HCT116 (cell line): Measurements from ENCODE around the gene NENF. TPM values are rescaled to one million over a fixed set of nuclear protein-coding genes. Genes with fewer than 3 reads are reported as not detected.

Experiments used
- ATAC-seq: fragments of 200-7000 bp; cut with Tn5 transposase; 2 replicates; pipeline ENCODE4 v1.9.1; 2020; ENCODE audit warnings: mild to moderate bottlenecking, moderate library complexity
- BruUV-seq: library from RNA; stranded (reverse); fragments of 400-500 nt; replicated peaks from 2 replicates; lab custom pipeline; 2021; lab: Mats Ljungman, UMichigan
- CTCF ChIA-PET: fragments of 300-600 bp; sonication (Branson Sonifier 250); formaldehyde crosslinking; loops from one replicate; lab custom pipeline; 2021; ENCODE audit warnings: antibody characterized with exemption; lab: Charles Lee
- POLR2A ChIA-PET: fragments of 300-600, 350-600 bp; sonication (Branson Sonifier 250); formaldehyde crosslinking; loops from one replicate; lab custom pipeline; 2021; ENCODE audit warnings: antibody characterized with exemption; lab: Charles Lee
- RAD21 ChIA-PET, 2 experiments: fragments of 300-600 bp; sonication (Branson Sonifier 250); formaldehyde crosslinking; loops; one replicate each; lab custom pipeline; 2023; ENCODE audit warnings: low total read pairs in 2 of 2; ENCODE audit not compliant: uncharacterized antibody in 2 of 2, unreplicated experiment in 2 of 2, low non-redundant PET in 1 of 2; lab: Charles Lee
- DNase-seq: peaks from one replicate; pipeline ENCODE4 v3.0.0-alpha.2; 2010; ENCODE audit warnings: low read depth, low spot score
- H2AFZ ChIP-seq: fragments of 200-600 bp; shearing (Covaris generic), sonication (generic); 2 replicates; pipeline ENCODE4 v1.6.1; 2017; ENCODE audit warnings: low read depth, mixed run types, mixed read lengths, antibody characterized with exemption, low read length; ENCODE audit not compliant: poor library complexity, severe bottlenecking
- H3K27ac ChIP-seq: 2 replicates; pipeline ENCODE4 v1.5.1; 2012; ENCODE audit warnings: low read depth, low read length
- H3K27me3 ChIP-seq: fragments of 200-600 bp; sonication (generic); 2 replicates; pipeline ENCODE4 v1.6.1; 2016; ENCODE audit warnings: mixed run types, low read length, mixed read lengths; ENCODE audit not compliant: insufficient read depth
- H3K36me3 ChIP-seq, 2 experiments: fragments of 200-500 bp in 1 of 2; fragments of 200-600 bp in 1 of 2; sonication (Bioruptor generic) in 1 of 2; sonication (generic) in 1 of 2; 2 replicates each; pipeline versions ENCODE4 v1.5.1 to v1.6.1; 2014 to 2016; ENCODE audit warnings: low read length in 2 of 2, inconsistent platforms in 1 of 2, mixed read lengths in 1 of 2, mixed run types in 1 of 2; ENCODE audit not compliant: insufficient read depth in 2 of 2, control insufficient read depth in 1 of 2
- H3K4me1 ChIP-seq, 2 experiments: fragments of 200-600 bp in 1 of 2; sonication (generic) in 1 of 2; 2 replicates each; pipeline versions ENCODE4 v1.5.1 to v1.6.1; 2012 to 2017; ENCODE audit warnings: low read length in 2 of 2, inconsistent platforms in 1 of 2, mild to moderate bottlenecking in 1 of 2, mixed read lengths in 1 of 2, mixed run types in 1 of 2, moderate library complexity in 1 of 2; ENCODE audit not compliant: insufficient read depth in 2 of 2, control insufficient read depth in 1 of 2
- H3K4me2 ChIP-seq: fragments of 200-600 bp; sonication (generic); 2 replicates; pipeline ENCODE4 v1.6.1; 2017; ENCODE audit warnings: mixed run types, low read length, mixed read lengths
- H3K4me3 ChIP-seq, 2 experiments: fragments of 200-600 bp in 1 of 2; sonication (generic) in 1 of 2; replicated peaks in 1 of 2; 2 replicates each; pipeline ENCODE4 v1.5.1; 2011 to 2016; ENCODE audit warnings: low read length in 2 of 2, control low read depth in 1 of 2, low read depth in 1 of 2, mild to moderate bottlenecking in 1 of 2, mixed read lengths in 1 of 2, mixed run types in 1 of 2
- H3K79me2 ChIP-seq: fragments of 200-600 bp; sonication (generic); 2 replicates; pipeline ENCODE4 v1.6.1; 2017; ENCODE audit warnings: mild to moderate bottlenecking, mixed run types, low read length, moderate library complexity, mixed read lengths; ENCODE audit not compliant: insufficient read depth
- H3K9ac ChIP-seq: fragments of 200-600 bp; sonication (generic); 2 replicates; pipeline ENCODE4 v1.6.1; 2016; ENCODE audit warnings: low read length, mixed read lengths
- H3K9me2 ChIP-seq: fragments of 200-600 bp; sonication (generic), shearing (Covaris generic); 2 replicates; pipeline ENCODE4 v1.6.1; 2017; ENCODE audit warnings: mixed run types, mild to moderate bottlenecking, moderate library complexity; ENCODE audit not compliant: insufficient read depth
- H3K9me3 ChIP-seq, 2 experiments: fragments of 200-500 bp in 1 of 2; fragments of 200-600 bp in 1 of 2; sonication (Bioruptor generic) in 1 of 2; sonication (generic) in 1 of 2; 2 replicates each; pipeline ENCODE4 v1.6.1; 2014 to 2017; ENCODE audit warnings: low read length in 2 of 2, mixed read lengths in 2 of 2, inconsistent platforms in 1 of 2, low read depth in 1 of 2, mild to moderate bottlenecking in 1 of 2, mixed run types in 1 of 2, moderate library complexity in 1 of 2; ENCODE audit not compliant: control insufficient read depth in 1 of 2, insufficient read depth in 1 of 2
- H4K20me1 ChIP-seq: fragments of 200-600 bp; sonication (generic), shearing (Covaris generic); 2 replicates; pipeline ENCODE4 v1.6.1; 2017; ENCODE audit warnings: mixed run types, mild to moderate bottlenecking, moderate library complexity; ENCODE audit not compliant: insufficient read depth
- CBX3 ChIP-seq: IDR thresholded peaks from 2 replicates; pipeline ENCODE4 v1.6.1; 2012; ENCODE audit warnings: low read depth
- CTCF ChIP-seq, 3 experiments: fragments of 200-600 bp in 1 of 3; sonication (generic) in 1 of 3; IDR thresholded peaks in 2 of 3; conservative IDR thresholded peaks in 1 of 3; 2 replicates each; pipeline ENCODE4 v1.5.1; 2012 to 2017; ENCODE audit warnings: low read depth in 2 of 3, low read length in 2 of 3, antibody characterized with exemption in 1 of 3, borderline replicate concordance in 1 of 3, control low read depth in 1 of 3, mild to moderate bottlenecking in 1 of 3, mixed read lengths in 1 of 3, mixed run types in 1 of 3, moderate library complexity in 1 of 3; ENCODE audit not compliant: insufficient read depth in 1 of 3
- EGR1 ChIP-seq: IDR thresholded peaks from 2 replicates; pipeline ENCODE4 v1.6.1; 2012; ENCODE audit warnings: low read depth
- ELF1 ChIP-seq: IDR thresholded peaks from 2 replicates; pipeline ENCODE4 v1.6.1; 2012; ENCODE audit warnings: low read depth, borderline replicate concordance
- EZH2phosphoT487 ChIP-seq: fragments of 200-600 bp; IDR thresholded peaks from 2 replicates; pipeline ENCODE4 v1.6.1; 2018; ENCODE audit warnings: antibody characterized with exemption, borderline replicate concordance
- JUND ChIP-seq: IDR thresholded peaks from 2 replicates; pipeline ENCODE4 v1.6.1; 2012
- MAX ChIP-seq: IDR thresholded peaks from 2 replicates; pipeline ENCODE4 v1.6.1; 2012
- POLR2A ChIP-seq: IDR thresholded peaks from 2 replicates; pipeline ENCODE4 v1.7.0; 2011; ENCODE audit warnings: borderline replicate concordance; ENCODE audit not compliant: insufficient read depth, insufficient read length; ENCODE audit errors: extremely low read depth
- POLR2AphosphoS5 ChIP-seq: IDR thresholded peaks from 2 replicates; pipeline ENCODE4 v1.6.1; 2011; ENCODE audit warnings: mild to moderate bottlenecking, low read depth, low read length, moderate library complexity
- REST ChIP-seq: IDR thresholded peaks from 2 replicates; pipeline ENCODE4 v1.6.1; 2012; ENCODE audit warnings: low read depth
- SIN3A ChIP-seq: IDR thresholded peaks from 2 replicates; pipeline ENCODE4 v1.6.1; 2012; ENCODE audit warnings: low read depth
- SRF ChIP-seq: IDR thresholded peaks from 2 replicates; pipeline ENCODE4 v1.6.1; 2012; ENCODE audit warnings: low read depth
- YY1 ChIP-seq: IDR thresholded peaks from 2 replicates; pipeline ENCODE4 v1.6.1; 2011; ENCODE audit warnings: low read length, low read depth, moderate library complexity, mild to moderate bottlenecking; ENCODE audit not compliant: insufficient replicate concordance; ENCODE audit errors: extremely low read depth
- ZFX ChIP-seq: fragments of 450-650 bp; IDR thresholded peaks from 2 replicates; pipeline ENCODE4 v1.6.1; 2017
- intact Hi-C: fragments of 100-400 bp; cut with micrococcal nuclease; formaldehyde crosslinking; loops from 2 replicates; pipeline ENCODE4 v1.10.0; 2022
- total RNA-seq: library from RNA; stranded (reverse); gene quantifications from one replicate; pipeline ENCODE4 v1.2.1, GENCODE V29; 2021; ENCODE audit not compliant: unreplicated experiment

NENF gene
- total RNA-seq, 1 experiment from 2014 or later: 78.4 TPM

- no TSS peak for BruUV-seq
- Histone ChIP-seq H3K4me3 (no peak overlapping the region), H3K4me1 (peaks cover 5 to 31% of the 10 kb centered on the region in 2 experiments; a peak in 3 of 4 replicates), H3K9ac (no peak overlapping the region), H3K79me2 (peaks cover 29% of the 10 kb centered on the region), H3K27ac (no peak overlapping the region), H3K4me2 (peak overlapping the region; percentile 93; the same call in 1 of the 2 replicates), H3K27me3 (no peaks in the 10 kb centered on the region), H3K9me2 (no peaks in the 10 kb centered on the region), H4K20me1 (no peaks in the 10 kb centered on the region), H3K36me3 (no peaks in the 10 kb centered on the region), H2AFZ (no peak overlapping the region), H3K9me3 (no peaks in the 10 kb centered on the region)
- DNase-seq (no peak), ATAC-seq (no peak)
- intact Hi-C loops: no loop called here
- ChIA-PET POLR2A (no interaction called here), CTCF (interaction anchor here (1.7 kb wide), 1 partner anchor 24 kb away, joined by 7 read pairs; no protein-coding TSS in a partner anchor), RAD21 (no interaction called here)
- TF ChIP-seq ZFX (no peak), CTCF (IDR thresholded peaks at IDR 0.05 in 2 of 3, conservative IDR thresholded peaks at IDR 0.05 in 1 of 3; ENCODE audit: borderline replicate concordance in 1 of 3, insufficient read depth in 1 of 3, low read depth in 2 of 3, low read length in 2 of 3) (no peak), EZH2phosphoT487 (no peak), MAX (no peak), ELF1 (no peak), JUND (no peak), POLR2AphosphoS5 (no peak), CBX3 (no peak), SIN3A (no peak), POLR2A (no peak), EGR1 (no peak), REST (no peak), YY1 (no peak), SRF (no peak)
Measured at GRCh38 chr1:212431644-212432043, 1.1 kb upstream of the NENF start.
